Spleen (tissue), 11 donors: ENCODE data around the gene DCDC1. TPM values are rescaled to one million over a fixed set of nuclear protein-coding genes. Genes with fewer than 3 reads are reported as not detected.

ENCODE experiments used
- DNase-seq: peaks from one replicate; pipeline ENCODE4 v3.0.0-alpha.2; 2020
- H3K27ac ChIP-seq, 8 donors: fragments of 200-600 bp; sonication (generic) in 7 of 8; 1 replicate in 4 of 8; 2 replicates in 4 of 8; pipeline versions ENCODE4 v1.5.0 to v1.8.0; 2016 to 2021; ENCODE audit warnings: inconsistent platforms in 4 of 8, mild to moderate bottlenecking in 4 of 8, moderate library complexity in 1 of 8
- H3K27me3 ChIP-seq, 7 donors: fragments of 200-600 bp; sonication (generic) in 6 of 7; replicated peaks in 1 of 7; 1 replicate in 4 of 7; 2 replicates in 3 of 7; pipeline versions ENCODE4 v1.5.0 to v1.8.0; 2016 to 2021; ENCODE audit warnings: inconsistent platforms in 3 of 7, mild to moderate bottlenecking in 1 of 7
- H3K36me3 ChIP-seq, 6 donors: fragments of 200-600 bp; sonication (generic) in 5 of 6; 1 replicate in 4 of 6; 2 replicates in 2 of 6; pipeline versions ENCODE4 v1.5.0 to v1.8.0; 2016 to 2021; ENCODE audit warnings: inconsistent platforms in 2 of 6
- H3K4me1 ChIP-seq, 6 donors: fragments of 200-600 bp; sonication (generic) in 5 of 6; 1 replicate in 3 of 6; 2 replicates in 3 of 6; pipeline versions ENCODE4 v1.5.0 to v1.8.0; 2016 to 2021; ENCODE audit warnings: inconsistent platforms in 3 of 6
- H3K4me3 ChIP-seq, 8 donors: fragments of 200-600 bp; sonication (generic) in 7 of 8; 1 replicate in 4 of 8; 2 replicates in 4 of 8; pipeline versions ENCODE4 v1.5.0 to v1.8.0; 2016 to 2021; ENCODE audit warnings: inconsistent platforms in 4 of 8, mild to moderate bottlenecking in 4 of 8, moderate library complexity in 2 of 8
- H3K9me3 ChIP-seq, 8 donors: fragments of 200-600 bp; sonication (generic) in 7 of 8; 1 replicate in 4 of 8; 2 replicates in 4 of 8; pipeline versions ENCODE4 v1.5.0 to v1.8.0; 2016 to 2021; ENCODE audit warnings: inconsistent platforms in 4 of 8
- CTCF ChIP-seq, 11 experiments: fragments of 200-600 bp in 7 of 11; fragments of 450-650 bp in 4 of 11; sonication (generic) in 4 of 11; IDR thresholded peaks in 8 of 11; conservative IDR thresholded peaks in 3 of 11; 1 replicate in 7 of 11; 2 replicates in 4 of 11; pipeline versions ENCODE4 v1.4.0 to v1.8.0; 2016 to 2021; ENCODE audit warnings: antibody characterized with exemption in 11 of 11, inconsistent platforms in 4 of 11, mild to moderate bottlenecking in 1 of 11
- POLR2A ChIP-seq, 3 donors: fragments of 450-650 bp; IDR thresholded peaks; one replicate each; pipeline ENCODE4 v1.5.1; 2017; ENCODE audit warnings: antibody characterized with exemption in 3 of 3, mild to moderate bottlenecking in 1 of 3
- POLR2AphosphoS5 ChIP-seq, 3 donors: sonication (generic); formaldehyde crosslinking; IDR thresholded peaks; one replicate each; pipeline ENCODE4 v1.5.1; 2017; ENCODE audit warnings: antibody characterized with exemption in 3 of 3
- WGBS, 5 donors: extraction: QIAGEN DNeasy Blood & Tissue Kit in 3 of 5; methylation state at CpG; one replicate each; pipeline versions ENCODE4 v1.1.5 to v1.1.7; 2013 to 2018; 5-methylcytosine and 5-hydroxymethylcytosine counted together
- intact Hi-C: fragments of 100-400 bp; cut with DNase I; formaldehyde crosslinking; loops from one replicate; pipeline ENCODE4 v1.15.0; 2023; ENCODE audit warnings: low total_unique reads
- polyA plus RNA-seq, 3 donors: library from polyadenylated mRNA; stranded (reverse); fragments of 200-250 nt; gene quantifications; one replicate each; pipeline ENCODE4 v1.2.1, GENCODE V29; 2013
- total RNA-seq, 7 donors: library from RNA; depleted of rRNA in 3 of 7; stranded (reverse); fragments of >200 nt in 3 of 7; fragmentation: NEBNext Ultra II Directional in 4 of 7; extraction: Animal tissue kit (Norgen Biotek cat#: 25700) in 4 of 7; gene quantifications; one replicate each; pipeline versions ENCODE4 v1.1.0 to v1.2.1, GENCODE V29; 2016 to 2021
- donor health status: healthy with polysubstance abuse.
- donor health status: DM: no; HTN: no; CAD: no; lungs with moderate emphysema.
- donor health status: DM: no; HTN: no; CAD: no.
- donor health status: Bipolar disorder and iron deficiency.
- donor health status: healthy.
- donor health status: DM: no; HTN: no; CAD: no.
- donor health status: DM: yes; HTN: yes; CAD: no.

DCDC1 gene
- total and polyA plus RNA-seq, 10 donors, result 0.03 to 0.88 (median 0.25) TPM; not detected in 6

DNA sequence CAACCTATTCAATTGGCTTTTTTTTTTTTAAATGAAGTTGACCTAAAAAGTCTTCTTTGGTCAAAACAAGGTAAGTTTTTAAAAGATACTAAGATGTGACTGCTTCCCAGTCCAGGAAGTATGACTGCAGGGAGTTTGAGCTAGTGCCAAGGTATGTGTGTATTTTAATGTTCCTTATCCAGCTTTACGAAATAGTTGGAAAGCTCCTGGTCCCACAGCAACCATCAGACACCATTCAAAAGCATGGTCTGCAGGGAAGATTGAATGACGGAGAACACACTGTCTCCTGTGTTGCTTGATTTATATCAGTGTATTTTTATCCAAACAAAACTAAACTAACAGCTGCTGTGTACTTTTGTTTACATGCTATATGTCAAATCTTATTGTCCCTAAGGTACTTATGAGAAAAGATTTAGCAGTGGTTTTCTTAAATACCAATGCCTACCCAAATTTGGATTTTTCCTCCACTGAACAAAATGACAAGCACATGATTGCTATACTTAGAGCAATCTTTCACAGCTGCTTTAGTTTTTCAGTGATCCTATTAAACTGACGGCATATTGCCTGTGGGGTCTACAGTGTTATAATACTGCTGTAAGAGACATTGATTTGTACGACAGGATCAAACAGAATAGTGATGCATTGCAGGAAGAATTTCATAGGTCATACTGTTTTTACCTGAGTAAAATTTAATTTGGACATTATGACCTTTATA, 122.9 kb downstream of the DCDC1 start:
- WGBS, 5 donors, result 69 to 86% (median 79%) methylated on average over 4 of the region's 4 CpGs
- H3K4me1 ChIP-seq, result no peaks in the 10 kb centered on the region
- H3K9me3 ChIP-seq, result no peaks in the 10 kb centered on the region
- no peak overlapping the region for H3K4me3 ChIP-seq
- H3K27me3 ChIP-seq, result no peaks in the 10 kb centered on the region
- no peak overlapping the region for H3K27ac ChIP-seq
- no peaks in the 10 kb centered on the region for H3K36me3 ChIP-seq
- DNase-seq, result no peak
- intact Hi-C loops, result no loop called here
- TF ChIP-seq POLR2A (IDR thresholded peaks at IDR 0.05) (no peak), POLR2AphosphoS5 (IDR thresholded peaks at IDR 0.05) (no peak), CTCF (IDR thresholded peaks at IDR 0.05 in 8 of 11, conservative IDR thresholded peaks at IDR 0.05 in 3 of 11) (no peak)

- Histone ChIP-seq H3K4me3 (no peak overlapping the region), H3K27ac (no peak overlapping the region), H3K27me3 (no peaks in the 10 kb centered on the region), H3K4me1 (no peaks in the 10 kb centered on the region), H3K36me3 (no peaks in the 10 kb centered on the region), H3K9me3 (no peaks in the 10 kb centered on the region)
- intact Hi-C loops, result no loop called here
- no peak for DNase-seq
- 81 to 94% (median 90%) methylated on average over 1 of the region's 1 CpG for WGBS, 5 donors
- no peak for TF ChIP-seq CTCF (IDR thresholded peaks at IDR 0.05 in 8 of 11, conservative IDR thresholded peaks at IDR 0.05 in 3 of 11)
- TF ChIP-seq POLR2A (IDR thresholded peaks at IDR 0.05), result no peak
- no peak for TF ChIP-seq POLR2AphosphoS5 (IDR thresholded peaks at IDR 0.05)
Observed at GRCh38 chr11:31243706-31244105, 125.8 kb downstream of the DCDC1 start.

GRCh38 chr11:31240340-31240904, 129.1 kb downstream of the DCDC1 start:
- TF ChIP-seq POLR2A (IDR thresholded peaks at IDR 0.05) (no peak), CTCF (IDR thresholded peaks at IDR 0.05 in 8 of 11, conservative IDR thresholded peaks at IDR 0.05 in 3 of 11) (peak in 5 of 11 experiments; percentile 15 to 27 (median 18)), POLR2AphosphoS5 (IDR thresholded peaks at IDR 0.05) (no peak)
- no peaks in the 10 kb centered on the region for H3K36me3 ChIP-seq
- no peaks in the 10 kb centered on the region for H3K9me3 ChIP-seq
- 21 to 25% (median 24%) methylated on average over 5 of the region's 5 CpGs for WGBS, 5 donors
- no peak for DNase-seq
- H3K27ac ChIP-seq, result no peak overlapping the region
- intact Hi-C loops, result no loop called here
- H3K4me3 ChIP-seq, result no peak overlapping the region
- no peaks in the 10 kb centered on the region for H3K27me3 ChIP-seq
- H3K4me1 ChIP-seq, result no peaks in the 10 kb centered on the region
